ENCODE results near the gene HSD17B1.

Gene HSD17B1

DNA sequence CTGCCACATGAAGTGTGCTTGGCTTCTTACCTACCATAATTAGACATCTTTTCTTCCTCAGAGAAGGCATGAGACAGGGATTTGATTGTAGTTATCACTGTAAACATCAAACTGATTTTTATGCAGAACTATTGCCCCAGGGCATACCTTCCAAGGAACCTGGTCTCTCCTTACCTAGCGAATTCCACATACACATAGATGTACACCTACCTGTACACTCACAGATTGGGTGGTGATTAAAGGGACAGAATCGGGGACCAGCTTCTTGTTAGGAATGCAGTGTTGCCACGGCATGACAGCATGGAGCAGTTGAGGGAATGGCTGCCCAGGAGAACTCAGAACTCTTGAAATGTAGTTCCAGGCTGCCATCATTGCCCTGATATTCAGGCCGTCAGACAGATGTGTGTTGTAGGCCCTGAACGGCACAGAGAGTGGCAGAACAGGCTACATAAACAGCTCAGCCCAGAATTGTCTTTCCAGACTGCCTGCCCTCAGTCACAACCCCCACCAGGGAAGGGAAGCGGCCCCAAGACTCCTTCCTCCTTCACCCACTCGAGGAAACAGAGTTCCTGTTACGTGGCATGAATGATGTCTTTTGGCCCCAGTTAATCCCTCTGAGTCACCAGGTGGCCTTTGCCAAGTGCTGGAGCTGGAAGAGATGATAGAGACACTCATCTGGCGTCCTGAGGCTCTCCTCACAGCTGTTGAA lies 34.5 kb upstream of the HSD17B1 start:
- Histone ChIP-seq H3K27me3 (ENCODE audit: low read length) (no peaks in the 10 kb centered on the region), H3K79me2 (ENCODE audit: insufficient read depth, low read length) (no peaks in the 10 kb centered on the region), H3K9me3 (ENCODE audit: insufficient read depth, low read length) (no peaks in the 10 kb centered on the region), H3K4me3 (ENCODE audit: insufficient read depth, low read length, poor library complexity, severe bottlenecking) (no peak overlapping the region), H3K9me2 (replicated peaks; ENCODE audit: insufficient read depth, low read length) (no peaks in the 10 kb centered on the region), H2AFZ (ENCODE audit: low read depth, low read length, severe bottlenecking) (no peak overlapping the region), H3K36me3 (ENCODE audit: low read length) (no peaks in the 10 kb centered on the region), H3K9ac (ENCODE audit: low read length) (no peak overlapping the region), H3K27ac (ENCODE audit: low read depth, low read length) (no peak overlapping the region), H4K20me1 (ENCODE audit: low read depth, low read length) (no peaks in the 10 kb centered on the region), H3K4me2 (ENCODE audit: low read depth, low read length, poor library complexity, severe bottlenecking) (no peak overlapping the region), H3F3A (ENCODE audit: insufficient read depth) (no peaks in the 10 kb centered on the region)
- no peak for TF ChIP-seq EZH2phosphoT487 (conservative IDR thresholded peaks at IDR 0.05; ENCODE audit: low read length)
- TF ChIP-seq, protein P1, sequence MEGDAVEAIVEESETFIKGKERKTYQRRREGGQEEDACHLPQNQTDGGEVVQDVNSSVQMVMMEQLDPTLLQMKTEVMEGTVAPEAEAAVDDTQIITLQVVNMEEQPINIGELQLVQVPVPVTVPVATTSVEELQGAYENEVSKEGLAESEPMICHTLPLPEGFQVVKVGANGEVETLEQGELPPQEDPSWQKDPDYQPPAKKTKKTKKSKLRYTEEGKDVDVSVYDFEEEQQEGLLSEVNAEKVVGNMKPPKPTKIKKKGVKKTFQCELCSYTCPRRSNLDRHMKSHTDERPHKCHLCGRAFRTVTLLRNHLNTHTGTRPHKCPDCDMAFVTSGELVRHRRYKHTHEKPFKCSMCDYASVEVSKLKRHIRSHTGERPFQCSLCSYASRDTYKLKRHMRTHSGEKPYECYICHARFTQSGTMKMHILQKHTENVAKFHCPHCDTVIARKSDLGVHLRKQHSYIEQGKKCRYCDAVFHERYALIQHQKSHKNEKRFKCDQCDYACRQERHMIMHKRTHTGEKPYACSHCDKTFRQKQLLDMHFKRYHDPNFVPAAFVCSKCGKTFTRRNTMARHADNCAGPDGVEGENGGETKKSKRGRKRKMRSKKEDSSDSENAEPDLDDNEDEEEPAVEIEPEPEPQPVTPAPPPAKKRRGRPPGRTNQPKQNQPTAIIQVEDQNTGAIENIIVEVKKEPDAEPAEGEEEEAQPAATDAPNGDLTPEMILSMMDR (IDR thresholded peaks at IDR 0.05; ENCODE audit: insufficient read depth, low read length, poor library complexity, severe bottlenecking): no peak

- Histone ChIP-seq H4K20me1 (ENCODE audit: low read depth, low read length) (no peaks in the 10 kb centered on the region), H3K9ac (ENCODE audit: low read length) (no peak overlapping the region), H3F3A (ENCODE audit: insufficient read depth) (no peaks in the 10 kb centered on the region), H3K4me2 (ENCODE audit: low read depth, low read length, poor library complexity, severe bottlenecking) (no peak overlapping the region), H3K27me3 (ENCODE audit: low read length) (no peaks in the 10 kb centered on the region), H3K36me3 (ENCODE audit: low read length) (no peaks in the 10 kb centered on the region), H3K27ac (ENCODE audit: low read depth, low read length) (no peak overlapping the region), H2AFZ (ENCODE audit: low read depth, low read length, severe bottlenecking) (no peak overlapping the region), H3K9me3 (ENCODE audit: insufficient read depth, low read length) (no peaks in the 10 kb centered on the region), H3K4me3 (ENCODE audit: insufficient read depth, low read length, poor library complexity, severe bottlenecking) (no peak overlapping the region), H3K9me2 (replicated peaks; ENCODE audit: insufficient read depth, low read length) (no peaks in the 10 kb centered on the region), H3K79me2 (ENCODE audit: insufficient read depth, low read length) (no peaks in the 10 kb centered on the region)
- TF ChIP-seq, protein P1 (IDR thresholded peaks at IDR 0.05; ENCODE audit: insufficient read depth, low read length, poor library complexity, severe bottlenecking): no peak
- TF ChIP-seq EZH2phosphoT487 (conservative IDR thresholded peaks at IDR 0.05; ENCODE audit: low read length): no peak
Observed at GRCh38 chr17:42518755-42519545, 33.8 kb upstream of the HSD17B1 start.

GRCh38 chr17:42519546-42520491 lies 32.9 kb upstream of the HSD17B1 start:
- no peak overlapping the region for H3K9ac ChIP-seq (ENCODE audit: low read length)
- H3K4me2 ChIP-seq (ENCODE audit: low read depth, low read length, poor library complexity, severe bottlenecking): no peak overlapping the region
- H3K27ac ChIP-seq (ENCODE audit: low read depth, low read length): no peak overlapping the region
- no peaks in the 10 kb centered on the region for H3K9me3 ChIP-seq (ENCODE audit: insufficient read depth, low read length)
- no peaks in the 10 kb centered on the region for H3F3A ChIP-seq (ENCODE audit: insufficient read depth)
- no peaks in the 10 kb centered on the region for H3K36me3 ChIP-seq (ENCODE audit: low read length)
- H3K79me2 ChIP-seq (ENCODE audit: insufficient read depth, low read length): no peaks in the 10 kb centered on the region
- no peaks in the 10 kb centered on the region for H3K9me2 ChIP-seq (replicated peaks; ENCODE audit: insufficient read depth, low read length)
- H3K4me3 ChIP-seq (ENCODE audit: insufficient read depth, low read length, poor library complexity, severe bottlenecking): no peak overlapping the region
- H3K27me3 ChIP-seq (ENCODE audit: low read length): no peaks in the 10 kb centered on the region
- TF ChIP-seq EZH2phosphoT487 (conservative IDR thresholded peaks at IDR 0.05; ENCODE audit: low read length): no peak
- TF ChIP-seq, protein P1 (IDR thresholded peaks at IDR 0.05; ENCODE audit: insufficient read depth, low read length, poor library complexity, severe bottlenecking): no peak
- H4K20me1 ChIP-seq (ENCODE audit: low read depth, low read length): no peaks in the 10 kb centered on the region
- no peak overlapping the region for H2AFZ ChIP-seq (ENCODE audit: low read depth, low read length, severe bottlenecking)
